ENCODE measurements around the gene INF2.
A peak's percentile ranks its signal among the peaks of the same experiment; 100 is the strongest.

Gene INF2

DNA sequence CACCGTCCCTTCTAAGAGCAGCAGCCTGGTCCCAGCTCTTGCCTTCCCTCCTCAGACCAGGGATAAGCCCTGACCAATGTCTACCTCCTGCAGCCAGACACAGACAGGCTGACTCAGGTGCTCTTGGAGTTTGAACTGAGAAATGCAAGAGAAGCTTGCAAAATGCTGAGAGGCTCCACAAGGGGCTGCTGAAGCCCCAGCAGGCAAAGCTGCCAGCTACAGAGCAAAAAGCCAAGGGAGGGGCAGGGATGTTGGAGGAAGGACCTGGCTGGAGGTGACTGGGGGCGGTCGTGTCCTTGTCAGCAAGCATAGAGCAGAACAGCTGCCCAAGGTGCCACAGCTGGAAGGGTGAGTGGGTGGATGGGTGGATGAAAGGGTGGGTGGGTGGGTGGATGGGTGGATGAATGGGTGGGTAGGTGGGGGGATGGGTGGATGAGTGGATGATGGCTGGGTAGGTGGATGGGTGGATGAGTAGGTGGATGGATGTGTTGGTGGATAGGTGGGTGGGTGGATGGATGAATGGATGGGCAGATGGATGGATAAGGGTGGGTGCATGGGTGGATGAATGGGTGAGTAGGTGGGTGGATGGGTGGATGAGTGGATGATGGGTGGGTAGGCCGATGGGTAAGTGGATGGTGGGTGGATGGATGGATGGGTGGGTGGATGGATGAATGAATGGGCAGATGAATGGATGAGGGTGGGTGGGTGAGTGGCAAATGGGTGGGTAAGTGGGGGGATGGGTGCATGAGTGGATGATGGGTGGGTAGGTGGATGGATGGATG is 4.0 kb upstream of the INF2 start:
- peak overlapping the region; percentile 86 for H2BK12ac ChIP-seq (ENCODE audit: low read length)
- H2BK120ac ChIP-seq (ENCODE audit: low read depth, low read length), result no peak overlapping the region
- H2AK5ac ChIP-seq (ENCODE audit: low read depth, low read length), result peak overlapping the region; percentile 77
- no peak for DNase-seq (ENCODE audit: low spot score)
- H2BK15ac ChIP-seq (ENCODE audit: low read length), result peak overlapping the region; percentile 56
- peak overlapping the region; percentile 52 for H3K18ac ChIP-seq (ENCODE audit: low read length)
- H2BK5ac ChIP-seq (ENCODE audit: low read length), result no peak overlapping the region
- H3K79me1 ChIP-seq (ENCODE audit: low read depth, low read length), result peaks cover 7% of the 10 kb centered on the region
- no peak overlapping the region for H3K4ac ChIP-seq (ENCODE audit: low read length)
- peaks cover 2 to 8% of the 10 kb centered on the region in 2 donors for H3K9me3 ChIP-seq (replicated peaks in 1 of 2; ENCODE audit: control insufficient read depth in 2 of 2, insufficient read depth in 1 of 2, low read depth in 1 of 2, low read length in 2 of 2)
- no peak overlapping the region for H3K4me2 ChIP-seq (ENCODE audit: insufficient read depth, low read length, poor library complexity, severe bottlenecking)
- no peak overlapping the region for H3K9ac ChIP-seq (ENCODE audit: low read depth, low read length, poor library complexity)
- no CpG with 5 or more reads among the region's 4 CpGs for WGBS, 2 donors (ENCODE audit: extremely low coverage in 2 of 2, insufficient read length in 2 of 2, insufficient replicate concordance in 1 of 2)
- no peak overlapping the region for H3K27ac ChIP-seq (replicated peaks; ENCODE audit: low read length)
- no peak overlapping the region for H4K8ac ChIP-seq (ENCODE audit: low read depth, low read length)
- H4K91ac ChIP-seq (ENCODE audit: low read depth, low read length, poor library complexity), result no peak overlapping the region
- no peak overlapping the region for H3K4me3 ChIP-seq (ENCODE audit: low read length in 2 of 2)
- no peaks in the 10 kb centered on the region for H3K36me3 ChIP-seq (replicated peaks in 1 of 2; ENCODE audit: control insufficient read depth in 2 of 2, insufficient read depth in 2 of 2, low read length in 2 of 2)
- no peak overlapping the region for H2AFZ ChIP-seq (ENCODE audit: low read length)
- H3K27me3 ChIP-seq (ENCODE audit: control insufficient read depth in 3 of 3, insufficient read depth in 3 of 3, low read depth in 1 of 3, low read length in 3 of 3), result peaks cover 0 to 3% (median 0%) of the 10 kb centered on the region in 3 experiments
- H3K14ac ChIP-seq (ENCODE audit: low read length), result no peak overlapping the region
- H3K23ac ChIP-seq (ENCODE audit: low read depth, low read length, poor library complexity), result no peak overlapping the region
- peaks cover 46 to 54% of the 10 kb centered on the region in 2 donors for H3K4me1 ChIP-seq (ENCODE audit: control insufficient read depth in 2 of 2, insufficient read depth in 1 of 2, low read depth in 1 of 2, low read length in 2 of 2)

DNA sequence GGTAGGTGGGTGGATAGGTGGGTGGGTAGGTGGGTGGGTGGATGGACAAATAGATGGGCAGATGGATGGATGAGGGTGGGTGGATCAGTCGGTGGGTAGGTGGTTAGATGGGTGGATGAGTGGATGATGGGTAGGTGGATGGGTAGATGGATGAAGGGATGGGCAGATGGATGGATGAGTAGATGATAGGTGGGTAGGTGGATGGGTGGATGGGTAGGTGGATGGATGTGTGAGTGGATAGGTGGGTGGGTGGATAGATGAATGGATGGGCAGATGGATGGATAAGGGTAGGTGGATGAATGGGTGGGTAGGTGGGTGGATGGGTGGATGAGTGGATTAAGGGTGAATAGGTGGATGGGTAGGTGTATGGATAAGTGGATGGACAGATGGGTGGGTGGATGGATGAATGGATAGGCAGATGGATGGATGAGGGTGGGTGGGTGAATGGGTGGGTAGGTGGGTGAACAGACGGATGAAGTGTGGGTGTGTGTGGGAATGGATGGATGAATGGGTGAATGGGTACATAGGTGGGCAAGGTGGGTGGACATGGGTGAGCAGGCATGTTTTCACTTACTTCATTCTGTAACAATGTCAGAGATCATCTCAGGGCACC is 3.3 kb upstream of the INF2 start:
- no peak for DNase-seq (ENCODE audit: low spot score)
- no peak overlapping the region for H3K9ac ChIP-seq (ENCODE audit: low read depth, low read length, poor library complexity)
- H3K36me3 ChIP-seq (replicated peaks in 1 of 2; ENCODE audit: control insufficient read depth in 2 of 2, insufficient read depth in 2 of 2, low read length in 2 of 2), result no peaks in the 10 kb centered on the region
- no peak overlapping the region for H2AFZ ChIP-seq (ENCODE audit: low read length)
- H3K9me3 ChIP-seq (replicated peaks in 1 of 2; ENCODE audit: control insufficient read depth in 2 of 2, insufficient read depth in 1 of 2, low read depth in 1 of 2, low read length in 2 of 2), result peaks cover 2 to 8% of the 10 kb centered on the region in 2 donors
- no peak overlapping the region for H3K23ac ChIP-seq (ENCODE audit: low read depth, low read length, poor library complexity)
- no peak overlapping the region for H3K18ac ChIP-seq (ENCODE audit: low read length)
- peaks cover 47 to 48% of the 10 kb centered on the region in 2 donors for H3K4me1 ChIP-seq (ENCODE audit: control insufficient read depth in 2 of 2, insufficient read depth in 1 of 2, low read depth in 1 of 2, low read length in 2 of 2)
- H3K4me2 ChIP-seq (ENCODE audit: insufficient read depth, low read length, poor library complexity, severe bottlenecking), result no peak overlapping the region
- H2BK120ac ChIP-seq (ENCODE audit: low read depth, low read length), result no peak overlapping the region
- H3K27ac ChIP-seq (replicated peaks; ENCODE audit: low read length), result no peak overlapping the region
- H2BK12ac ChIP-seq (ENCODE audit: low read length), result no peak overlapping the region
- no peak overlapping the region for H3K4me3 ChIP-seq (ENCODE audit: low read length in 2 of 2)
- no CpG with 5 or more reads among the region's 2 CpGs for WGBS, 2 donors (ENCODE audit: extremely low coverage in 2 of 2, insufficient read length in 2 of 2, insufficient replicate concordance in 1 of 2)
- H3K4ac ChIP-seq (ENCODE audit: low read length), result no peak overlapping the region
- H3K14ac ChIP-seq (ENCODE audit: low read length), result no peak overlapping the region
- H2BK5ac ChIP-seq (ENCODE audit: low read length), result no peak overlapping the region
- peaks cover 12% of the 10 kb centered on the region for H3K79me1 ChIP-seq (ENCODE audit: low read depth, low read length)
- no peak overlapping the region for H4K8ac ChIP-seq (ENCODE audit: low read depth, low read length)
- peaks cover 0 to 3% (median 0%) of the 10 kb centered on the region in 3 experiments for H3K27me3 ChIP-seq (ENCODE audit: control insufficient read depth in 3 of 3, insufficient read depth in 3 of 3, low read depth in 1 of 3, low read length in 3 of 3)
- no peak overlapping the region for H4K91ac ChIP-seq (ENCODE audit: low read depth, low read length, poor library complexity)
- no peak overlapping the region for H2AK5ac ChIP-seq (ENCODE audit: low read depth, low read length)
- no peak overlapping the region for H2BK15ac ChIP-seq (ENCODE audit: low read length)

- Histone ChIP-seq H3K9me3 (replicated peaks in 1 of 2; ENCODE audit: control insufficient read depth in 2 of 2, insufficient read depth in 1 of 2, low read depth in 1 of 2, low read length in 2 of 2) (peaks cover 2 to 8% of the 10 kb centered on the region in 2 donors), H3K23ac (ENCODE audit: low read depth, low read length, poor library complexity) (no peak overlapping the region), H3K4me1 (ENCODE audit: control insufficient read depth in 2 of 2, insufficient read depth in 1 of 2, low read depth in 1 of 2, low read length in 2 of 2) (peaks cover 40 to 46% of the 10 kb centered on the region in 2 donors), H3K4me2 (ENCODE audit: insufficient read depth, low read length, poor library complexity, severe bottlenecking) (no peak overlapping the region), H2BK15ac (ENCODE audit: low read length) (peak overlapping the region; percentile 98), H3K14ac (ENCODE audit: low read length) (no peak overlapping the region), H2BK5ac (ENCODE audit: low read length) (no peak overlapping the region), H2AFZ (ENCODE audit: low read length) (no peak overlapping the region), H3K4ac (ENCODE audit: low read length) (no peak overlapping the region), H3K79me1 (ENCODE audit: low read depth, low read length) (peaks cover 19% of the 10 kb centered on the region), H4K8ac (ENCODE audit: low read depth, low read length) (no peak overlapping the region), H3K36me3 (replicated peaks in 1 of 2; ENCODE audit: control insufficient read depth in 2 of 2, insufficient read depth in 2 of 2, low read length in 2 of 2) (no peaks in the 10 kb centered on the region), H4K91ac (ENCODE audit: low read depth, low read length, poor library complexity) (no peak overlapping the region), H3K27me3 (ENCODE audit: control insufficient read depth in 3 of 3, insufficient read depth in 3 of 3, low read depth in 1 of 3, low read length in 3 of 3) (peaks cover 0 to 3% (median 0%) of the 10 kb centered on the region in 3 experiments), H3K18ac (ENCODE audit: low read length) (peak overlapping the region; percentile 94), H3K9ac (ENCODE audit: low read depth, low read length, poor library complexity) (no peak overlapping the region), H3K27ac (replicated peaks; ENCODE audit: low read length) (no peak overlapping the region), H2BK12ac (ENCODE audit: low read length) (peak overlapping the region; percentile 93), H2BK120ac (ENCODE audit: low read depth, low read length) (peak overlapping the region; percentile 93), H2AK5ac (ENCODE audit: low read depth, low read length) (peak overlapping the region; percentile 90), H3K4me3 (ENCODE audit: low read length in 2 of 2) (no peak overlapping the region)
- DNase-seq (ENCODE audit: low spot score), result no peak
- WGBS, 2 donors (ENCODE audit: extremely low coverage in 2 of 2, insufficient read length in 2 of 2, insufficient replicate concordance in 1 of 2), result no CpG with 5 or more reads among the region's 20 CpGs
Measured at GRCh38 chr14:104686624-104687517, 2.5 kb upstream of the INF2 start.
